ENCODE measurements around the gene CEND1.

Gene CEND1

GRCh38 chr11:789943-790342 is at the start of gene CEND1:
TSS of gene CEND1 (minus strand) at chr11:790090. CDS start at chr11:788576, 1,514 bp downstream.
- Histone ChIP-seq H3K27ac (ENCODE audit: low read depth, low read length) (no peak within 1 kb of the TSS), H3K4me1 (ENCODE audit: control insufficient read depth, insufficient read depth, low read length) (peaks cover 4% of the 10 kb centered on the region; the same call in 1 of the 2 replicates), H3K27me3 (ENCODE audit: control insufficient read depth, insufficient read depth, low read length) (no peaks in the 10 kb centered on the region), H3K9ac (ENCODE audit: low read depth, low read length) (no peak within 1 kb of the TSS), H3K4me3 (ENCODE audit: low read depth, low read length) (peak within 1 kb of the TSS; percentile 37; the same call in 1 of the 2 replicates), H3K36me3 (ENCODE audit: control insufficient read depth, insufficient read depth, low read length) (peaks cover 28% of the 10 kb centered on the region), H3K9me3 (ENCODE audit: control insufficient read depth, insufficient read depth, low read length) (no peaks in the 10 kb centered on the region)

GRCh38 chr11:839280-839623 is 49.4 kb upstream of the CEND1 start:
- no peak overlapping the region for H3K27ac ChIP-seq (ENCODE audit: low read depth, low read length)
- H3K9ac ChIP-seq (ENCODE audit: low read depth, low read length): no peak overlapping the region
- H3K27me3 ChIP-seq (ENCODE audit: control insufficient read depth, insufficient read depth, low read length): no peaks in the 10 kb centered on the region
- H3K9me3 ChIP-seq (ENCODE audit: control insufficient read depth, insufficient read depth, low read length): no peaks in the 10 kb centered on the region
- H3K36me3 ChIP-seq (ENCODE audit: control insufficient read depth, insufficient read depth, low read length): peaks cover 47% of the 10 kb centered on the region
- no peak overlapping the region for H3K4me3 ChIP-seq (ENCODE audit: low read depth, low read length)
- H3K4me1 ChIP-seq (ENCODE audit: control insufficient read depth, insufficient read depth, low read length): peaks cover 6% of the 10 kb centered on the region

GRCh38 chr11:838441-839279 is 48.8 kb upstream of the CEND1 start:
- Histone ChIP-seq H3K4me3 (ENCODE audit: low read depth, low read length) (no peak overlapping the region), H3K27ac (ENCODE audit: low read depth, low read length) (peak overlapping the region; percentile 12), H3K9ac (ENCODE audit: low read depth, low read length) (no peak overlapping the region), H3K4me1 (ENCODE audit: control insufficient read depth, insufficient read depth, low read length) (peaks cover 9% of the 10 kb centered on the region), H3K27me3 (ENCODE audit: control insufficient read depth, insufficient read depth, low read length) (no peaks in the 10 kb centered on the region; the same call in 1 of the 2 replicates), H3K36me3 (ENCODE audit: control insufficient read depth, insufficient read depth, low read length) (peaks cover 47% of the 10 kb centered on the region), H3K9me3 (ENCODE audit: control insufficient read depth, insufficient read depth, low read length) (no peaks in the 10 kb centered on the region)

GRCh38 chr11:837990-838307 is 48.1 kb upstream of the CEND1 start:
- no peaks in the 10 kb centered on the region for H3K9me3 ChIP-seq (ENCODE audit: control insufficient read depth, insufficient read depth, low read length)
- H3K9ac ChIP-seq (ENCODE audit: low read depth, low read length): no peak overlapping the region
- H3K4me1 ChIP-seq (ENCODE audit: control insufficient read depth, insufficient read depth, low read length): peaks cover 12% of the 10 kb centered on the region
- H3K4me3 ChIP-seq (ENCODE audit: low read depth, low read length): no peak overlapping the region
- no peak overlapping the region for H3K27ac ChIP-seq (ENCODE audit: low read depth, low read length)
- peaks cover 47% of the 10 kb centered on the region for H3K36me3 ChIP-seq (ENCODE audit: control insufficient read depth, insufficient read depth, low read length)
- no peaks in the 10 kb centered on the region; the same call in 1 of the 2 replicates for H3K27me3 ChIP-seq (ENCODE audit: control insufficient read depth, insufficient read depth, low read length)

GRCh38 chr11:837189-837989 is 47.5 kb upstream of the CEND1 start:
- H3K36me3 ChIP-seq (ENCODE audit: control insufficient read depth, insufficient read depth, low read length): peaks cover 47% of the 10 kb centered on the region

GRCh38 chr11:836700-837099 is 46.8 kb upstream of the CEND1 start:
- Histone ChIP-seq H3K4me3 (ENCODE audit: low read depth, low read length) (no peak overlapping the region), H3K9ac (ENCODE audit: low read depth, low read length) (no peak overlapping the region), H3K27ac (ENCODE audit: low read depth, low read length) (no peak overlapping the region), H3K27me3 (ENCODE audit: control insufficient read depth, insufficient read depth, low read length) (peaks cover 8% of the 10 kb centered on the region), H3K4me1 (ENCODE audit: control insufficient read depth, insufficient read depth, low read length) (peaks cover 19% of the 10 kb centered on the region), H3K9me3 (ENCODE audit: control insufficient read depth, insufficient read depth, low read length) (no peaks in the 10 kb centered on the region), H3K36me3 (ENCODE audit: control insufficient read depth, insufficient read depth, low read length) (peaks cover 47% of the 10 kb centered on the region)

More at GRCh38 chr11:837189-837989, 47.5 kb upstream of the CEND1 start:
- Histone ChIP-seq H3K27ac (ENCODE audit: low read depth, low read length) (no peak overlapping the region), H3K4me3 (ENCODE audit: low read depth, low read length) (no peak overlapping the region), H3K27me3 (ENCODE audit: control insufficient read depth, insufficient read depth, low read length) (peaks cover 1% of the 10 kb centered on the region), H3K9ac (ENCODE audit: low read depth, low read length) (no peak overlapping the region), H3K9me3 (ENCODE audit: control insufficient read depth, insufficient read depth, low read length) (no peaks in the 10 kb centered on the region), H3K4me1 (ENCODE audit: control insufficient read depth, insufficient read depth, low read length) (peaks cover 12% of the 10 kb centered on the region)

GRCh38 chr11:836274-836673 is 46.4 kb upstream of the CEND1 start:
- H3K4me1 ChIP-seq (ENCODE audit: control insufficient read depth, insufficient read depth, low read length): peaks cover 21% of the 10 kb centered on the region

GRCh38 chr11:834371-835316 is 44.8 kb upstream of the CEND1 start:
- H3K9ac ChIP-seq (ENCODE audit: low read depth, low read length): no peak overlapping the region
- H3K9me3 ChIP-seq (ENCODE audit: control insufficient read depth, insufficient read depth, low read length): no peaks in the 10 kb centered on the region
- no peak overlapping the region; the same call in 1 of the 2 replicates for H3K4me3 ChIP-seq (ENCODE audit: low read depth, low read length)
- H3K4me1 ChIP-seq (ENCODE audit: control insufficient read depth, insufficient read depth, low read length): peaks cover 29% of the 10 kb centered on the region
- peaks cover 26% of the 10 kb centered on the region for H3K27me3 ChIP-seq (ENCODE audit: control insufficient read depth, insufficient read depth, low read length)
- H3K27ac ChIP-seq (ENCODE audit: low read depth, low read length): no peak overlapping the region
- peaks cover 32% of the 10 kb centered on the region for H3K36me3 ChIP-seq (ENCODE audit: control insufficient read depth, insufficient read depth, low read length)

More at GRCh38 chr11:836274-836673, 46.4 kb upstream of the CEND1 start:
- Histone ChIP-seq H3K27ac (ENCODE audit: low read depth, low read length) (no peak overlapping the region), H3K4me3 (ENCODE audit: low read depth, low read length) (no peak overlapping the region), H3K27me3 (ENCODE audit: control insufficient read depth, insufficient read depth, low read length) (peaks cover 12% of the 10 kb centered on the region), H3K9me3 (ENCODE audit: control insufficient read depth, insufficient read depth, low read length) (no peaks in the 10 kb centered on the region), H3K9ac (ENCODE audit: low read depth, low read length) (no peak overlapping the region), H3K36me3 (ENCODE audit: control insufficient read depth, insufficient read depth, low read length) (peaks cover 47% of the 10 kb centered on the region)

- Histone ChIP-seq H3K9me3 (ENCODE audit: control insufficient read depth, insufficient read depth, low read length) (no peaks in the 10 kb centered on the region), H3K27me3 (ENCODE audit: control insufficient read depth, insufficient read depth, low read length) (peaks cover 34% of the 10 kb centered on the region), H3K4me1 (ENCODE audit: control insufficient read depth, insufficient read depth, low read length) (peaks cover 36% of the 10 kb centered on the region), H3K27ac (ENCODE audit: low read depth, low read length) (no peak overlapping the region), H3K36me3 (ENCODE audit: control insufficient read depth, insufficient read depth, low read length) (peaks cover 25% of the 10 kb centered on the region), H3K9ac (ENCODE audit: low read depth, low read length) (no peak overlapping the region), H3K4me3 (ENCODE audit: low read depth, low read length) (peak overlapping the region; percentile 74)
Measured at GRCh38 chr11:833849-834311, 44.0 kb upstream of the CEND1 start.

- Histone ChIP-seq H3K9me3 (ENCODE audit: control insufficient read depth, insufficient read depth, low read length) (no peaks in the 10 kb centered on the region), H3K4me1 (ENCODE audit: control insufficient read depth, insufficient read depth, low read length) (peaks cover 43% of the 10 kb centered on the region), H3K27ac (ENCODE audit: low read depth, low read length) (no peak overlapping the region), H3K9ac (ENCODE audit: low read depth, low read length) (peak overlapping the region; percentile 58), H3K4me3 (ENCODE audit: low read depth, low read length) (peak overlapping the region; percentile 74), H3K36me3 (ENCODE audit: control insufficient read depth, insufficient read depth, low read length) (peaks cover 19% of the 10 kb centered on the region), H3K27me3 (ENCODE audit: control insufficient read depth, insufficient read depth, low read length) (peaks cover 40% of the 10 kb centered on the region)
Measured at GRCh38 chr11:833114-833791, 43.4 kb upstream of the CEND1 start.

All from HUES48 (cell line).